Germinal center (tissue), 1 donor: ENCODE results near the gene TCF19.
A peak's percentile ranks its signal among the peaks of the same experiment; 100 is the strongest.

Experiments
- DNase-seq: peaks from one replicate; pipeline ENCODE4 v3.0.0; 2012; ENCODE audit warnings: mixed read lengths, low spot score

Gene TCF19

GRCh38 chr6:31128093-31128676 is 30.2 kb upstream of the TCF19 start:
- DNase-seq = peak; percentile 71

GRCh38 chr6:31129130-31129529 is 29.3 kb upstream of the TCF19 start:
- DNase-seq = no peak

- no peak for DNase-seq
Observed at GRCh38 chr6:31130751-31131150, 27.6 kb upstream of the TCF19 start.

GRCh38 chr6:31131595-31131994 is 26.8 kb upstream of the TCF19 start:
- no peak for DNase-seq

- no peak for DNase-seq
Observed at GRCh38 chr6:31132806-31133205, 25.6 kb upstream of the TCF19 start.

- DNase-seq = no peak
Observed at GRCh38 chr6:31135710-31136109, 22.7 kb upstream of the TCF19 start.

GRCh38 chr6:31138982-31139381 is 19.4 kb upstream of the TCF19 start, which contains the start of gene PSORS1C2:
Gene PSORS1C2, minus strand, starts transcription at chr6:31139066. Its CDS starts 40 bp downstream, at chr6:31139026.
- no peak for DNase-seq

- no peak for DNase-seq
Observed at GRCh38 chr6:31139599-31139998, 18.8 kb upstream of the TCF19 start.

- DNase-seq = no peak
Observed at GRCh38 chr6:31140643-31141042, 17.7 kb upstream of the TCF19 start.

- DNase-seq = no peak
Observed at GRCh38 chr6:31142361-31142761, 16.0 kb upstream of the TCF19 start.

- no peak for DNase-seq
Observed at GRCh38 chr6:31143148-31143547, 15.2 kb upstream of the TCF19 start.

GRCh38 chr6:31144296-31144969 is 14.0 kb upstream of the TCF19 start:
- DNase-seq = no peak

GRCh38 chr6:31144970-31145340 is 13.4 kb upstream of the TCF19 start:
- no peak for DNase-seq

- no peak for DNase-seq
Observed at GRCh38 chr6:31145386-31145785, 13.0 kb upstream of the TCF19 start.

GRCh38 chr6:31149827-31150447 is 8.5 kb upstream of the TCF19 start:
- DNase-seq = no peak

GRCh38 chr6:31152781-31153180 is 5.6 kb upstream of the TCF19 start:
- no peak for DNase-seq

GRCh38 chr6:31154436-31154835 is 4.0 kb upstream of the TCF19 start:
- DNase-seq = no peak

- no peak for DNase-seq
Observed at GRCh38 chr6:31156641-31157040, 1.7 kb upstream of the TCF19 start.

- no peak for DNase-seq
Observed at GRCh38 chr6:31157513-31158139, 763 bp upstream of the TCF19 start, which contains the start of gene CCHCR1. Gene CCHCR1, minus strand, starts transcription at chr6:31157802. Its CDS starts 202 bp downstream, at chr6:31157600.

- DNase-seq = peak; percentile 58
Observed at GRCh38 chr6:31158863-31159855, 770 bp downstream of the TCF19 start.

GRCh38 chr6:31161216-31162126 is 3.1 kb downstream of the TCF19 start:
- no peak for DNase-seq
